IMR-90 (cell line): ENCODE data around the gene FHAD1.

ENCODE experiments used
- BHLHE40 ChIP-seq: fragments of 150-350 bp; IDR thresholded peaks from 2 replicates; pipeline ENCODE4 v1.6.1; 2016; ENCODE audit warnings: mild to moderate bottlenecking, low read depth, low read length
- CTCF ChIP-seq: conservative IDR thresholded peaks from 2 replicates; pipeline ENCODE4 v1.5.1; 2012; ENCODE audit warnings: mild to moderate bottlenecking, low read depth, low read length, improper control_type of control experiment
- MAFK ChIP-seq: IDR thresholded peaks from 2 replicates; pipeline ENCODE4 v1.6.1; 2012; ENCODE audit warnings: low read depth, low read length, improper control_type of control experiment
- MAZ ChIP-seq: IDR thresholded peaks from 2 replicates; pipeline ENCODE4 v1.6.1; 2012; ENCODE audit warnings: low read depth, mild to moderate bottlenecking, low read length, improper control_type of control experiment, moderate library complexity, borderline replicate concordance
- NFE2L2 ChIP-seq: fragments of 150-350 bp; IDR thresholded peaks from 2 replicates; pipeline ENCODE4 v1.6.1; 2016; ENCODE audit warnings: low read depth, mild to moderate bottlenecking, low read length
- POLR2A ChIP-seq: IDR thresholded peaks from 2 replicates; pipeline ENCODE4 v1.6.1; 2012; ENCODE audit warnings: mild to moderate bottlenecking, low read depth, low read length
- RAD21 ChIP-seq: IDR thresholded peaks from 2 replicates; pipeline ENCODE4 v1.6.1; 2012; ENCODE audit warnings: low read length, improper control_type of control experiment
- SMC3 ChIP-seq: fragments of 150-350 bp; IDR thresholded peaks from 2 replicates; pipeline ENCODE4 v1.6.1; 2016; ENCODE audit warnings: low read depth, mild to moderate bottlenecking, antibody characterized with exemption, low read length, moderate library complexity
- TF ChIP-seq, protein P1 (sequence below): fragments of 150-350 bp; IDR thresholded peaks from 2 replicates; pipeline ENCODE4 v1.6.1; 2017; ENCODE audit warnings: mild to moderate bottlenecking, antibody characterized with exemption, low read length, low read depth

DNA sequence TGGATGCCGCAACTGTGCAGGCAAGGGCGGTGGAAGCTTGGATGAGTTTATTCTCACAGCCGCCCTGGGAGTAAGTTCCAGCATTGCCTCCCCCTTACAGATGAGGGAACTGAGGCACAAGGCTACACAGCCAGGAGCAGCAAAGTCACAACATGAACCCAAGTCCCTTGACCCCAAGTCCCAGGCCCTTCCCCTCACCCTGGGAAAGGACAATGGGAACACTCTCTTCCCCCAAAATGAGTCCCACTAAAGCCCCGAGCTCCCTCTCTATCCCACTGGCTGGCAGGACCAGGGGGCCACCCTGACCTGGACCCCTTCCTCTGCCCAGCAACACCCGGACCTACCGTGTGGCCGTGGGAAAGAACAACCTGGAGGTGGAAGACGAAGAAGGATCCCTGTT is 195.1 kb downstream of the FHAD1 start:
- TF ChIP-seq CTCF (no peak), POLR2A (no peak), BHLHE40 (no peak), SMC3 (no peak), MAZ (no peak), RAD21 (no peak), NFE2L2 (no peak), MAFK (no peak)
- TF ChIP-seq, protein P1, sequence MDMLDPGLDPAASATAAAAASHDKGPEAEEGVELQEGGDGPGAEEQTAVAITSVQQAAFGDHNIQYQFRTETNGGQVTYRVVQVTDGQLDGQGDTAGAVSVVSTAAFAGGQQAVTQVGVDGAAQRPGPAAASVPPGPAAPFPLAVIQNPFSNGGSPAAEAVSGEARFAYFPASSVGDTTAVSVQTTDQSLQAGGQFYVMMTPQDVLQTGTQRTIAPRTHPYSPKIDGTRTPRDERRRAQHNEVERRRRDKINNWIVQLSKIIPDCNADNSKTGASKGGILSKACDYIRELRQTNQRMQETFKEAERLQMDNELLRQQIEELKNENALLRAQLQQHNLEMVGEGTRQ, result no peak
